ENCODE data around the gene ZKSCAN3.

Gene ZKSCAN3

GRCh38 chr6:28335040-28335563 lies 14.6 kb upstream of the ZKSCAN3 start:
- TF ChIP-seq MYC (IDR thresholded peaks at IDR 0.05; ENCODE audit: low read depth, low read length) (0 out of 2 replicates have a peak, but pooled peaks have one; percentile 5), MAX (IDR thresholded peaks at IDR 0.05; ENCODE audit: low read depth, low read length) (no peak)
- H3K4me3 ChIP-seq (ENCODE audit: low read depth, low read length), result peak overlapping the region; percentile 91
- no peak for DNase-seq (ENCODE audit: low read depth)

GRCh38 chr6:28335564-28336283 lies 14.0 kb upstream of the ZKSCAN3 start, which contains the start of gene ZSCAN31:
Gene ZSCAN31, minus strand, starts transcription at chr6:28336148. Its CDS starts 6,465 bp downstream, at chr6:28329683.
- DNase-seq (ENCODE audit: low read depth), result peak; percentile 99
- TF ChIP-seq MYC (IDR thresholded peaks at IDR 0.05; ENCODE audit: low read depth, low read length) (0 out of 2 replicates have a peak, but pooled peaks have one; percentile 7), MAX (IDR thresholded peaks at IDR 0.05; ENCODE audit: low read depth, low read length) (peak; percentile 43), POLR2A (IDR thresholded peaks at IDR 0.05; ENCODE audit: extremely low read depth, insufficient read length) (peak; percentile 85), CTCF (IDR thresholded peaks at IDR 0.05; ENCODE audit: low read depth, low read length) (no peak)
- peak within 1 kb of the TSS; percentile 91 for H3K4me3 ChIP-seq (ENCODE audit: low read depth, low read length)

- H3K4me3 ChIP-seq (ENCODE audit: low read depth, low read length), result peak overlapping the region; percentile 91
- DNase-seq (ENCODE audit: low read depth), result peak; percentile 97
- TF ChIP-seq CTCF (IDR thresholded peaks at IDR 0.05; ENCODE audit: low read depth, low read length) (no peak), MYC (IDR thresholded peaks at IDR 0.05; ENCODE audit: low read depth, low read length) (no peak), MAX (IDR thresholded peaks at IDR 0.05; ENCODE audit: low read depth, low read length) (0 out of 2 replicates have a peak, but pooled peaks have one; percentile 22)
These were observed 13.2 kb upstream of the ZKSCAN3 start for GRCh38 chr6:28336284-28337120.

- DNase-seq (ENCODE audit: low read depth), result peak; percentile 52
- H3K4me3 ChIP-seq (ENCODE audit: low read depth, low read length), result peak overlapping the region; percentile 91
- TF ChIP-seq POLR2A (IDR thresholded peaks at IDR 0.05; ENCODE audit: extremely low read depth, insufficient read length) (no peak), MAX (IDR thresholded peaks at IDR 0.05; ENCODE audit: low read depth, low read length) (no peak), MYC (IDR thresholded peaks at IDR 0.05; ENCODE audit: low read depth, low read length) (no peak), CTCF (IDR thresholded peaks at IDR 0.05; ENCODE audit: low read depth, low read length) (no peak)
These were observed 12.6 kb upstream of the ZKSCAN3 start for GRCh38 chr6:28337121-28337520.

- TF ChIP-seq MAX (IDR thresholded peaks at IDR 0.05; ENCODE audit: low read depth, low read length), result no peak
- TF ChIP-seq POLR2A (IDR thresholded peaks at IDR 0.05; ENCODE audit: extremely low read depth, insufficient read length), result no peak
- no peak for TF ChIP-seq MYC (IDR thresholded peaks at IDR 0.05; ENCODE audit: low read depth, low read length)
- no peak for TF ChIP-seq CTCF (IDR thresholded peaks at IDR 0.05; ENCODE audit: low read depth, low read length)
- DNase-seq (ENCODE audit: low read depth), result no peak
- H3K4me3 ChIP-seq (ENCODE audit: low read depth, low read length), result no peak overlapping the region
These were observed 9.2 kb upstream of the ZKSCAN3 start for GRCh38 chr6:28340310-28341095.
